HEK293 (cell line): ENCODE data around the gene ARMC8.

Experiments
- CTCF ChIA-PET: fragments of 350-600 bp; formaldehyde crosslinking; extraction: SDS; loops from one replicate; lab custom pipeline; 2021; ENCODE audit warnings: antibody characterized with exemption; lab: Yijun Ruan, JAX
- POLR2A ChIA-PET: fragments of 300-600 bp; formaldehyde crosslinking; extraction: SDS; loops from one replicate; lab custom pipeline; 2020; ENCODE audit warnings: antibody characterized with exemption, inconsistent platforms; lab: Yijun Ruan, JAX
- H3K27ac ChIP-seq: fragments of 200-500 bp; sonication (Bioruptor generic); 2 replicates; pipeline ENCODE4 v1.5.1; 2014; ENCODE audit warnings: low read depth, low read length, control low read depth, inconsistent platforms; ENCODE audit errors: extremely low read depth
- H3K36me3 ChIP-seq, 2 experiments: fragments of 200-500 bp in 1 of 2; sonication (Bioruptor generic) in 1 of 2; 1 replicate in 1 of 2; 2 replicates in 1 of 2; pipeline ENCODE4 v1.5.1; 2014 to 2017; ENCODE audit warnings: inconsistent platforms in 2 of 2, low read length in 2 of 2; ENCODE audit not compliant: control insufficient read depth in 2 of 2, insufficient read depth in 1 of 2
- H3K4me1 ChIP-seq: fragments of 200-500 bp; sonication (Bioruptor generic); 2 replicates; pipeline ENCODE4 v1.5.1; 2014; ENCODE audit warnings: mild to moderate bottlenecking, low read length, inconsistent platforms; ENCODE audit not compliant: control insufficient read depth, insufficient read depth
- H3K4me3 ChIP-seq: 2 replicates; pipeline ENCODE4 v1.5.1; 2011; ENCODE audit warnings: low read depth, mild to moderate bottlenecking, control low read depth, low read length, moderate library complexity
- H3K9me3 ChIP-seq: fragments of 200-500 bp; sonication (Bioruptor generic); 2 replicates; pipeline ENCODE4 v1.5.1; 2014; ENCODE audit warnings: low read depth, low read length, inconsistent platforms; ENCODE audit not compliant: control insufficient read depth, insufficient read depth
- BCL11A ChIP-seq: fragments of 450-650 bp; formaldehyde crosslinking; IDR thresholded peaks from 2 replicates; pipeline ENCODE4 v1.5.1; 2016; ENCODE audit warnings: low read depth, missing biosample characterization, missing genetic modification characterization
- FEZF1 ChIP-seq: fragments of 450-650 bp; formaldehyde crosslinking; IDR thresholded peaks from 2 replicates; pipeline ENCODE4 v1.5.1; 2016; ENCODE audit warnings: missing biosample characterization, missing genetic modification characterization
- GLI2 ChIP-seq: fragments of 450-650 bp; formaldehyde crosslinking; IDR thresholded peaks from 2 replicates; pipeline ENCODE4; 2017; ENCODE audit warnings: missing biosample characterization, missing genetic modification characterization, low read depth, borderline replicate concordance
- INSM2 ChIP-seq: fragments of 450-650 bp; formaldehyde crosslinking; IDR thresholded peaks from 2 replicates; pipeline ENCODE4 v1.5.1; 2016; ENCODE audit warnings: missing biosample characterization, missing genetic modification characterization
- PRDM1 ChIP-seq: fragments of 450-650 bp; formaldehyde crosslinking; IDR thresholded peaks from 2 replicates; pipeline ENCODE4; 2016; ENCODE audit warnings: missing biosample characterization, missing genetic modification characterization
- PRDM4 ChIP-seq: fragments of 450-650 bp; formaldehyde crosslinking; IDR thresholded peaks from 2 replicates; pipeline ENCODE4 v1.5.1; 2017; ENCODE audit warnings: missing biosample characterization, missing genetic modification characterization
- SETDB1 ChIP-seq: IDR thresholded peaks from one replicate; pipeline ENCODE4 v1.6.1; 2017; ENCODE audit warnings: mild to moderate bottlenecking, low read length, moderate library complexity, mixed read lengths; ENCODE audit not compliant: insufficient read length
- YY1 ChIP-seq: fragments of 450-650 bp; formaldehyde crosslinking; IDR thresholded peaks from 2 replicates; pipeline ENCODE4 v1.5.1; 2018; ENCODE audit warnings: missing biosample characterization, missing genetic modification characterization
- ZBTB11 ChIP-seq: fragments of 450-650 bp; formaldehyde crosslinking; conservative IDR thresholded peaks from 2 replicates; pipeline ENCODE4 v1.5.1; 2016; ENCODE audit warnings: low read depth, missing biosample characterization, missing genetic modification characterization
- ZBTB26 ChIP-seq: fragments of 450-650 bp; formaldehyde crosslinking; optimal IDR thresholded peaks from 2 replicates; pipeline ENCODE3; 2016; ENCODE audit warnings: missing biosample characterization, mild to moderate bottlenecking, missing genetic modification characterization
- ZBTB7A ChIP-seq: fragments of 450-650 bp; formaldehyde crosslinking; IDR thresholded peaks from 2 replicates; pipeline ENCODE4 v1.5.1; 2016; ENCODE audit warnings: low read depth, missing biosample characterization, missing genetic modification characterization
- ZFP69B ChIP-seq: fragments of 450-650 bp; formaldehyde crosslinking; IDR thresholded peaks from 2 replicates; pipeline ENCODE4 v1.5.1; 2016; ENCODE audit warnings: missing biosample characterization, missing genetic modification characterization
- ZNF394 ChIP-seq: fragments of 450-650 bp; formaldehyde crosslinking; IDR thresholded peaks from 2 replicates; pipeline ENCODE4 v1.5.1; 2016; ENCODE audit warnings: missing biosample characterization, missing genetic modification characterization, mild to moderate bottlenecking, moderate library complexity, borderline replicate concordance
- ZNF398 ChIP-seq: fragments of 450-650 bp; formaldehyde crosslinking; IDR thresholded peaks from 2 replicates; pipeline ENCODE4 v1.5.1; 2017; ENCODE audit warnings: missing biosample characterization, missing genetic modification characterization
- ZNF473 ChIP-seq: fragments of 450-650 bp; formaldehyde crosslinking; IDR thresholded peaks from 2 replicates; pipeline ENCODE4 v1.5.1; 2017; ENCODE audit warnings: missing biosample characterization, missing genetic modification characterization
- ZNF514 ChIP-seq: fragments of 450-650 bp; formaldehyde crosslinking; IDR thresholded peaks from 2 replicates; pipeline ENCODE4 v1.5.1; 2016; ENCODE audit warnings: missing biosample characterization, missing genetic modification characterization
- ZNF530 ChIP-seq: fragments of 450-650 bp; formaldehyde crosslinking; IDR thresholded peaks from 2 replicates; pipeline ENCODE4 v1.5.1; 2016; ENCODE audit warnings: low read depth, missing biosample characterization, missing genetic modification characterization
- ZNF558 ChIP-seq: fragments of 450-650 bp; formaldehyde crosslinking; IDR thresholded peaks from 2 replicates; pipeline ENCODE4 v1.5.1; 2016; ENCODE audit warnings: missing biosample characterization, missing genetic modification characterization
- ZNF560 ChIP-seq: fragments of 450-650 bp; formaldehyde crosslinking; IDR thresholded peaks from 2 replicates; pipeline ENCODE4 v1.5.1; 2017; ENCODE audit warnings: missing biosample characterization, missing genetic modification characterization, borderline replicate concordance
- ZNF571 ChIP-seq: fragments of 450-650 bp; formaldehyde crosslinking; IDR thresholded peaks from 2 replicates; pipeline ENCODE4 v1.5.0; 2017; ENCODE audit warnings: missing biosample characterization, missing genetic modification characterization
- ZNF624 ChIP-seq: fragments of 450-650 bp; formaldehyde crosslinking; IDR thresholded peaks from 2 replicates; pipeline ENCODE4 v1.5.1; 2017; ENCODE audit warnings: missing biosample characterization, missing genetic modification characterization
- ZNF76 ChIP-seq: fragments of 450-650 bp; formaldehyde crosslinking; IDR thresholded peaks from 2 replicates; pipeline ENCODE4; 2016; ENCODE audit warnings: low read depth, missing biosample characterization, missing genetic modification characterization, borderline replicate concordance
- ZNF843 ChIP-seq: fragments of 450-650 bp; formaldehyde crosslinking; IDR thresholded peaks from 2 replicates; pipeline ENCODE4 v1.5.1; 2016; ENCODE audit warnings: missing biosample characterization, missing genetic modification characterization

Gene ARMC8

GRCh38 chr3:138260611-138261010 lies 73.5 kb downstream of the ARMC8 start (continued):
- no peak for TF ChIP-seq ZBTB11 (tag by site-specific recombination)

- Histone ChIP-seq H3K4me3 (no peak overlapping the region), H3K27ac (no peak overlapping the region), H3K9me3 (no peaks in the 10 kb centered on the region), H3K36me3 (peaks cover 0 to 18% of the 10 kb centered on the region in 2 experiments; a peak in 2 of 3 replicates), H3K4me1 (no peaks in the 10 kb centered on the region)
- ChIA-PET POLR2A (no interaction called here), CTCF (interaction anchor here (0.7 kb wide), 1 partner anchor 178 kb away, joined by 3 read pairs; no protein-coding TSS in a partner anchor)
- no peak for TF ChIP-seq ZFP69B (tag by site-specific recombination)
- TF ChIP-seq ZNF76 (tag by site-specific recombination), result no peak
- TF ChIP-seq ZNF473 (tag by site-specific recombination), result no peak
- no peak for TF ChIP-seq ZNF558 (tag by site-specific recombination)
- TF ChIP-seq GLI2 (tag by site-specific recombination), result no peak
- TF ChIP-seq ZNF530 (tag by site-specific recombination), result no peak
- no peak for TF ChIP-seq SETDB1
- no peak for TF ChIP-seq PRDM4 (tag by site-specific recombination)
- TF ChIP-seq ZBTB7A (tag by site-specific recombination), result no peak
- no peak for TF ChIP-seq ZNF571 (tag by site-specific recombination)
- no peak for TF ChIP-seq ZBTB26
- no peak for TF ChIP-seq BCL11A (tag by site-specific recombination)
- no peak for TF ChIP-seq ZNF843 (tag by site-specific recombination)
- no peak for TF ChIP-seq PRDM1 (tag by site-specific recombination)
- no peak for TF ChIP-seq FEZF1 (tag by site-specific recombination)
Measured at GRCh38 chr3:138263104-138263503, 76.0 kb downstream of the ARMC8 start.

- Histone ChIP-seq H3K27ac (no peak overlapping the region), H3K9me3 (no peaks in the 10 kb centered on the region), H3K4me1 (no peaks in the 10 kb centered on the region), H3K36me3 (peaks cover 0 to 18% of the 10 kb centered on the region in 2 experiments; a peak in 2 of 3 replicates), H3K4me3 (no peak overlapping the region)
- CTCF ChIA-PET, result no interaction called here
- POLR2A ChIA-PET, result no interaction called here
- TF ChIP-seq ZNF514 (no peak), ZNF624 (tag by site-specific recombination) (no peak), ZNF560 (tag by site-specific recombination) (no peak), INSM2 (no peak), ZNF398 (tag by site-specific recombination) (no peak), ZNF394 (tag by site-specific recombination) (no peak), YY1 (tag by site-specific recombination) (no peak)
Measured at GRCh38 chr3:138265745-138266144, 78.6 kb downstream of the ARMC8 start.
